ENCODE results near the gene GDF11.

DNA sequence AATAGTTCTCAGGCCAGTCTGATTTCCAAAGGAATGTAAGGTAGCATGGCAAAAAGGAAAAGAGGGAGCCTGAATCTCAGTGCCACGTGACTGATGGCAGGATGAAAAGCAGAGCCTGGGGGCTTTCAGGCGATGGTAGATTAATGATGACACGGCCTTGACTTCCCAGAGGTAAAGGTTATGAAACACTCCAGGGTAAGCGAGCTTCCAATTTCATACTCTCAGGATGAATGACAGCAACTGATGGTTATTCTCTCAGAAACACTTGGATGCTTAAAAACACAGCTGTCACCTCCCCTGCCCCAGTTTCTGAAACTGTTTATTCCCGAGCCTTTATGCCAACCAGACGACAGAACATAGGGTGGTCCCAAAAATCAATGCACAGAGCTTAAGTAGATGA is 28.8 kb downstream of the GDF11 start:
- TF ChIP-seq, protein P1, sequence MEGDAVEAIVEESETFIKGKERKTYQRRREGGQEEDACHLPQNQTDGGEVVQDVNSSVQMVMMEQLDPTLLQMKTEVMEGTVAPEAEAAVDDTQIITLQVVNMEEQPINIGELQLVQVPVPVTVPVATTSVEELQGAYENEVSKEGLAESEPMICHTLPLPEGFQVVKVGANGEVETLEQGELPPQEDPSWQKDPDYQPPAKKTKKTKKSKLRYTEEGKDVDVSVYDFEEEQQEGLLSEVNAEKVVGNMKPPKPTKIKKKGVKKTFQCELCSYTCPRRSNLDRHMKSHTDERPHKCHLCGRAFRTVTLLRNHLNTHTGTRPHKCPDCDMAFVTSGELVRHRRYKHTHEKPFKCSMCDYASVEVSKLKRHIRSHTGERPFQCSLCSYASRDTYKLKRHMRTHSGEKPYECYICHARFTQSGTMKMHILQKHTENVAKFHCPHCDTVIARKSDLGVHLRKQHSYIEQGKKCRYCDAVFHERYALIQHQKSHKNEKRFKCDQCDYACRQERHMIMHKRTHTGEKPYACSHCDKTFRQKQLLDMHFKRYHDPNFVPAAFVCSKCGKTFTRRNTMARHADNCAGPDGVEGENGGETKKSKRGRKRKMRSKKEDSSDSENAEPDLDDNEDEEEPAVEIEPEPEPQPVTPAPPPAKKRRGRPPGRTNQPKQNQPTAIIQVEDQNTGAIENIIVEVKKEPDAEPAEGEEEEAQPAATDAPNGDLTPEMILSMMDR (IDR thresholded peaks at IDR 0.05): no peak
- no peak for TF ChIP-seq POLR2A (IDR thresholded peaks at IDR 0.05)

Data from uterus (tissue), 2 donors.